A673 (cell line): ENCODE results near the gene RPGRIP1. TPM values are rescaled to one million over a fixed set of nuclear protein-coding genes. Genes with fewer than 3 reads are reported as not detected.
A peak's percentile ranks its signal among the peaks of the same experiment; 100 is the strongest.

Source experiments
- Bru-seq: library from RNA; stranded (reverse); fragments of 400-500 nt; gene quantifications from one replicate; lab custom pipeline; 2021; lab: Mats Ljungman, UMichigan
- BruChase-seq, 2 experiments: library from RNA; stranded (reverse); fragments of 400-500 nt; gene quantifications; one replicate each; lab custom pipeline; 2021; lab: Mats Ljungman, UMichigan
- BruUV-seq: library from RNA; stranded (reverse); fragments of 400-500 nt; replicated peaks from 2 replicates; lab custom pipeline; 2021; lab: Mats Ljungman, UMichigan
- CTCF ChIA-PET: fragments of 300-600 bp; sonication (Branson Sonifier 250); formaldehyde crosslinking; loops from one replicate; lab custom pipeline; 2022; ENCODE audit warnings: antibody characterized with exemption; lab: Charles Lee
- POLR2A ChIA-PET: fragments of 300-600 bp; sonication (Branson Sonifier 250); formaldehyde crosslinking; loops from one replicate; lab custom pipeline; 2022; ENCODE audit warnings: antibody characterized with exemption; ENCODE audit not compliant: low non-redundant PET; lab: Charles Lee
- DNase-seq: peaks from one replicate; pipeline ENCODE4 v3.0.0-alpha.2; 2015; ENCODE audit warnings: low spot score
- H3K27ac ChIP-seq: fragments of 200-600 bp; sonication (generic); 2 replicates; pipeline ENCODE4 v1.5.1; 2016; ENCODE audit warnings: mixed run types, low read depth, mild to moderate bottlenecking, mixed read lengths, antibody characterized with exemption, low read length; ENCODE audit not compliant: poor library complexity, severe bottlenecking
- H3K27me3 ChIP-seq: fragments of 200-600 bp; sonication (generic); replicated peaks from 2 replicates; pipeline ENCODE4 v1.6.1; 2017; ENCODE audit warnings: mixed run types, low read depth, mild to moderate bottlenecking, mixed read lengths, antibody characterized with exemption, low read length; ENCODE audit not compliant: insufficient read depth, poor library complexity
- H3K36me3 ChIP-seq: fragments of 200-600 bp; sonication (generic); 2 replicates; pipeline ENCODE4 v1.6.1; 2016; ENCODE audit warnings: mixed run types, mild to moderate bottlenecking, mixed read lengths, antibody characterized with exemption, low read length; ENCODE audit not compliant: insufficient read depth, poor library complexity, severe bottlenecking
- H3K4me1 ChIP-seq: fragments of 200-600 bp; sonication (generic); 2 replicates; pipeline ENCODE4 v1.6.1; 2017; ENCODE audit warnings: mixed run types, mild to moderate bottlenecking, mixed read lengths, antibody characterized with exemption, low read length; ENCODE audit not compliant: insufficient read depth, poor library complexity, severe bottlenecking
- H3K4me3 ChIP-seq: fragments of 200-600 bp; sonication (generic); 2 replicates; pipeline ENCODE4 v1.5.1; 2016; ENCODE audit warnings: low read depth, mixed run types, mild to moderate bottlenecking, mixed read lengths, low read length; ENCODE audit not compliant: poor library complexity, severe bottlenecking
- H3K9me3 ChIP-seq: fragments of 200-600 bp; sonication (generic); 2 replicates; pipeline ENCODE4 v1.6.1; 2016; ENCODE audit warnings: mixed run types, low read depth, mild to moderate bottlenecking, mixed read lengths, antibody characterized with exemption, low read length; ENCODE audit not compliant: poor library complexity, severe bottlenecking
- EZH2 ChIP-seq: fragments of 200-600 bp; sonication (generic); IDR thresholded peaks from 2 replicates; pipeline ENCODE4 v1.6.1; 2017; ENCODE audit warnings: borderline replicate concordance, low read depth, mild to moderate bottlenecking, mixed read lengths, antibody characterized with exemption, low read length; ENCODE audit not compliant: poor library complexity, severe bottlenecking
- intact Hi-C: fragments of 100-400 bp; cut with micrococcal nuclease; formaldehyde crosslinking; loops from one replicate; pipeline ENCODE4 v1.10.0; 2022; ENCODE audit not compliant: unreplicated experiment
- long read RNA-seq: library from polyadenylated mRNA; stranded (forward); transcript quantifications from one replicate; pipeline ENCODE4 v2.0.0, GENCODE V29; 2022
- total RNA-seq: library from RNA; stranded (reverse); gene quantifications from 2 replicates; pipeline ENCODE4 v1.2.3, GENCODE V29; 2021
- TF ChIP-seq, protein P1 (sequence below): fragments of 300-800, 200-600 bp; sonication (generic); conservative IDR thresholded peaks from 2 replicates; pipeline ENCODE4 v1.5.1; 2017; ENCODE audit warnings: low read depth, mild to moderate bottlenecking, antibody characterized with exemption, low read length, moderate library complexity, mixed read lengths

The RPGRIP1 gene
- 0.86 and 0.98 TPM in 2 replicates for total RNA-seq
- Bru-seq, nascent RNA, result percentile 21 among the genes with signal in this experiment
- BruChase-seq, experiment 1, labeled RNA remaining after a 2-hour chase, result percentile 17 among the genes with signal in this experiment
- percentile 20 among the genes with signal in this experiment for BruChase-seq, experiment 2, labeled RNA remaining after a 6-hour chase
- long read RNA-seq, partial matches to known transcripts, result 0 of 1 reads
- long read RNA-seq, other reads (novel, unspliced or antisense), result 1 of 1 reads

GRCh38 chr14:21279783-21280182 is at the start of gene RPGRIP1:
RPGRIP1 (plus strand) TSS chr14:21280083; CDS start chr14:21287977, 7,894 bp downstream.
- peaks cover 10% of the 10 kb centered on the region for H3K4me1 ChIP-seq
- BruUV-seq, result no TSS peak
- no peak within 1 kb of the TSS for H3K27ac ChIP-seq
- ChIA-PET CTCF (no interaction called here), POLR2A (no interaction called here)
- no peaks in the 10 kb centered on the region for H3K36me3 ChIP-seq
- intact Hi-C loops, result no loop called here
- DNase-seq, result no peak
- no peaks in the 10 kb centered on the region for H3K9me3 ChIP-seq
- H3K4me3 ChIP-seq, result no peak within 1 kb of the TSS
- TF ChIP-seq EZH2, result no peak
- TF ChIP-seq, protein P1, sequence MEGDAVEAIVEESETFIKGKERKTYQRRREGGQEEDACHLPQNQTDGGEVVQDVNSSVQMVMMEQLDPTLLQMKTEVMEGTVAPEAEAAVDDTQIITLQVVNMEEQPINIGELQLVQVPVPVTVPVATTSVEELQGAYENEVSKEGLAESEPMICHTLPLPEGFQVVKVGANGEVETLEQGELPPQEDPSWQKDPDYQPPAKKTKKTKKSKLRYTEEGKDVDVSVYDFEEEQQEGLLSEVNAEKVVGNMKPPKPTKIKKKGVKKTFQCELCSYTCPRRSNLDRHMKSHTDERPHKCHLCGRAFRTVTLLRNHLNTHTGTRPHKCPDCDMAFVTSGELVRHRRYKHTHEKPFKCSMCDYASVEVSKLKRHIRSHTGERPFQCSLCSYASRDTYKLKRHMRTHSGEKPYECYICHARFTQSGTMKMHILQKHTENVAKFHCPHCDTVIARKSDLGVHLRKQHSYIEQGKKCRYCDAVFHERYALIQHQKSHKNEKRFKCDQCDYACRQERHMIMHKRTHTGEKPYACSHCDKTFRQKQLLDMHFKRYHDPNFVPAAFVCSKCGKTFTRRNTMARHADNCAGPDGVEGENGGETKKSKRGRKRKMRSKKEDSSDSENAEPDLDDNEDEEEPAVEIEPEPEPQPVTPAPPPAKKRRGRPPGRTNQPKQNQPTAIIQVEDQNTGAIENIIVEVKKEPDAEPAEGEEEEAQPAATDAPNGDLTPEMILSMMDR, result no peak
- no peaks in the 10 kb centered on the region for H3K27me3 ChIP-seq

DNA sequence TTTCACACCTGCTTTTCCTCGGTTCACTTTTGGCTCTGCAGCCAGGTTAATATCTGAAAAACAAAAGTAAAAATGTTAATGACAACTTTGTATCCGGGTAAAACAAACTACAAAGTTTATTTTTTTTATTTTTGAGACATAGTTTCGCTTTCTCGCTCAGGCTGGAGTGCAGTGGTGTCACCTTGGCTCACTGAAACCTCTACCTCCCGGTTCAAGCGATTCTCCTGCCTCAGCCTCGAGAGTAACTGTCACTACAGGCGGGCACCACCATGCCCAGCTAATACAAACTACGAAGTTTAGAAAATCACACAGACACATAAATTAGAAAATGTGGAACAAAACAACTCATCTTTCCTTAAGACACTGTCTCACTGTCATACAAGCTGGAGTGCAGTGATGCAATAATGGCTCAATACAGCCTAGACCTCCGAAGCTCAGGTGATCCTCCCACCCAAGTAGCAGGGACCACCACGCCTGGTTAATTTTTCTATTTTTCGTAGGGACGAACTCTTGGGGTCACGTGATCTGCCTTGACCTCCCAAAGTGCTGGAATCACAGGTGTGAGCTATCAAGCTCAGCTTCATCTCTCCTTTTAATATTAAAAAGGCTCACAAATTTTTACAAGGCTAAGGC is 48.7 kb upstream of the RPGRIP1 start:
- TF ChIP-seq, protein P1, result no peak
- TF ChIP-seq EZH2, result no peak
- CTCF ChIA-PET, result no interaction called here
- Histone ChIP-seq H3K36me3 (peaks cover 97% of the 10 kb centered on the region), H3K9me3 (no peaks in the 10 kb centered on the region), H3K4me1 (peaks cover 54% of the 10 kb centered on the region), H3K27me3 (no peaks in the 10 kb centered on the region), H3K27ac (peak overlapping the region; percentile 36), H3K4me3 (no peak overlapping the region)
- POLR2A ChIA-PET, result no interaction called here
- DNase-seq, result no peak
- BruUV-seq, result no TSS peak
- intact Hi-C loops, result no loop called here

DNA sequence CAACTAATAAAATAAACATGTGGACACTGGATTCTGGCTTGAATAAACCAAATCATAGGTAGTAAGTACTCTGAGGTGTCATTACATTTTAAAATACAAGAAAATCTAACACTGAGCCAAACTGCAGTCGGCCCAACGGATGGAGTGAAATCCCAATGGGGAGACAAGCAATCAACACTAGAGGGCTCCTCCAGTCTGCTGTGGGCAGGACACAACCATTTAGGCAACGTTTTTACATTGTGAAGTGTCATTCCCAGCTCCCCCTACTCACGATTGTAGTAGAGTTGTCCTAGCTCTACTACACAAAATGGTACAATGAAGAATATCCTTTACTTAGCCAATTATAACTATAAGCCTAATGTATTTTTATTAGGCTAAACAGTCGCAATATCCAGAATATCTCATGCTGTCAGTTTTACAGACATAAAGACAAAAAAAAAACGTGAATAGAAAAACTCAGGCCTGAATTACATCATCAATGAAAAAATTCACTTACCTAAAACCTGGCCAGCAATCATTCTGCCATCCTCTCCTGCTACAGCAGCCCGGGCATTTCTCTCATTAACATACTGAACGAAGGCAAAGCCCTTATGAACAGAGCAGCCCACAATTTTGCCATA is 46.3 kb upstream of the RPGRIP1 start:
- intact Hi-C loops, result no loop called here
- no peak for TF ChIP-seq EZH2
- TF ChIP-seq, protein P1, result peak; percentile 56
- Histone ChIP-seq H3K4me1 (peaks cover 52% of the 10 kb centered on the region), H3K27me3 (no peaks in the 10 kb centered on the region), H3K27ac (no peak overlapping the region), H3K9me3 (no peaks in the 10 kb centered on the region), H3K36me3 (peaks cover 93% of the 10 kb centered on the region), H3K4me3 (no peak overlapping the region)
- DNase-seq, result peak; percentile 61
- no TSS peak for BruUV-seq
- ChIA-PET POLR2A (no interaction called here), CTCF (interaction anchor here (0.9 kb wide), 1 partner anchor 219 kb away, joined by 4 read pairs; no protein-coding TSS in a partner anchor)
